Measurements from ENCODE around the gene FLNA. TPM values are rescaled to one million over a fixed set of nuclear protein-coding genes. Genes with fewer than 3 reads are reported as not detected.

FLNA gene
- total and polyA plus RNA-seq, 3 experiments from 2014 or later = 799 to 1,356 (median 1,299) TPM

DNA sequence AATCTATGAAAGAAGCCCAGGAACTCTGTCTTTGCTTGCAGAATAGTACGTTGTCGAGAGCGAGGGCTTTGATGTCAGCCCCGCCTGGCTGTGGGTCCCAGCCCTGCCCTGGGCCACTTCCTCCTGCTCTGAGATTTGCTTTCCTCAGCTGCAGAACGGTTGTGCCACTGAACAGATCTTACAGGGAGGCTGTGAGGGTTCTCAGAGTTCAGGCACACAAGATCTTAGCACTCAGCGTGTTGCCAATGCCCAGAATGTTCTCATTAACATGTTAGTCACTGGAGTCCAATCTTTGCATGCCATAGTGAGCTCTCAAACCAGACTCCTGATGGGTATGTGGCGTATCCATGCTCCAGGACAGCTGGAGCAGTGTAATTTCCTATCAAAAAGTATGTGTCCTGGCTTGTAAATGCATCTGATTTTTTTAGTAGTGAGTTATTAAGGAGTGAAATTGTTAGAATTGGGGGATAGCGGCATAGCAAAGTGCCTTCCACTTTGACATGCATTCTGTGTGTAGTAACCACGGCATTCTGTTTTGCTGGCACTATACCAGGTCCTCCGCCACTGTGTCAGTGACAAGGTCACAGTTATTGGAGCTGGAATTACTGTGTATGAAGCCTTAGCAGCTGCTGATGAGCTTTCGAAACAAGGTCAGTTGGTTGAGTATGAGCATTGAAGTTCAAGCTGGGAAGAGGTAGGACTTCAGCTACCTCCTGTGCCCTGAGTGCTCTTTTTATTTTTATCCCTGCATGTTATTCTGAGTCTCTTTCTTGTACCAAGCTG lies 47.2 kb downstream of the FLNA start:
- H3K27ac Mint-ChIP-seq = peak overlapping the region; percentile 79 to 90 (median 88)
- CTCF ChIA-PET = interaction anchor here (0.9 to 1.2 kb wide), 2 partner anchors 46 to 232 kb away, joined by 3 read pairs; no protein-coding TSS in a partner anchor
- POLR2A ChIA-PET = interaction anchor here (0.5 kb wide), 1 partner anchor 85 kb away, joined by 4 read pairs; no protein-coding TSS in a partner anchor
- H3K9me3 Mint-ChIP-seq = no peaks in the 10 kb centered on the region
- peak overlapping the region; percentile 3 for H3K27ac ChIP-seq (ENCODE audit: low read depth, low read length)
- H3K4me1 ChIP-seq (ENCODE audit: insufficient read depth, low read length) = peaks cover 42% of the 10 kb centered on the region
- DNase-seq = peak in 3 of 5 donors; percentile 51 to 64 (median 60)
- H3K9me3 ChIP-seq (ENCODE audit: low read length) = no peaks in the 10 kb centered on the region
- no peaks in the 10 kb centered on the region for H3K36me3 Mint-ChIP-seq
- no peaks in the 10 kb centered on the region for H3K36me3 ChIP-seq (ENCODE audit: insufficient read depth, low read length)
- H3K4me3 ChIP-seq (ENCODE audit: low read length) = peak overlapping the region; percentile 46
- no peaks in the 10 kb centered on the region for H3K27me3 ChIP-seq (ENCODE audit: insufficient read depth, low read length, poor library complexity, severe bottlenecking)
- peaks cover 0 to 3% of the 10 kb centered on the region in 2 donors for H3K27me3 Mint-ChIP-seq
- peak overlapping the region; percentile 56 to 79 (median 65) for H3K4me3 Mint-ChIP-seq
- H3K4me1 Mint-ChIP-seq = peaks cover 31 to 41% (median 33%) of the 10 kb centered on the region in 3 donors

DNA sequence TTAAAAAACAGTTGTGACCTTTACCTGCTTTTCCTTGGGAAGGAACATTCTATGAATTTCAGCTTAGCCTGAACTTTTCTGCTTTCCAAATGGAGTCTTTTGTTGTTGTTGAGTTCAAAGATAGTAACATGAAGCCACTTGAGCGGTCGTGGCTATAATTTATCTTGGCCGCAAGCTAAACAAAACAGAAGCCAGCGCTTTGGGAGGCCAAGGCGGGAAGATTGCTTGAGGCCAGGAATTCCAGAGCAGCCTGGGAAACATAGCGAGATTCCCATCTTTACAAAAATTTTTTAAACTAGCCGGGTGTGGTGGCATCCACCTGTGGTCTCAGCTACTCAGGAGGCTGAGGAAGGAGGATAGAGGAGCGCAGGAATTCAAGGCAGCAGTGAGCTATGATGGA lies 48.9 kb downstream of the FLNA start:
- H3K9me3 Mint-ChIP-seq = no peaks in the 10 kb centered on the region
- CTCF ChIA-PET = no interaction called here
- H3K4me3 Mint-ChIP-seq = no peak overlapping the region
- H3K27me3 ChIP-seq (ENCODE audit: insufficient read depth, low read length, poor library complexity, severe bottlenecking) = no peaks in the 10 kb centered on the region
- H3K27me3 Mint-ChIP-seq = peaks cover 0 to 5% of the 10 kb centered on the region in 2 donors
- peaks cover 47% of the 10 kb centered on the region for H3K4me1 ChIP-seq (ENCODE audit: insufficient read depth, low read length)
- H3K36me3 ChIP-seq (ENCODE audit: insufficient read depth, low read length) = no peaks in the 10 kb centered on the region
- no peak overlapping the region for H3K27ac ChIP-seq (ENCODE audit: low read depth, low read length)
- no peak for DNase-seq
- no peaks in the 10 kb centered on the region for H3K36me3 Mint-ChIP-seq
- H3K27ac Mint-ChIP-seq = peak overlapping the region in 6 of 8 donors; percentile 20 to 82 (median 78)
- POLR2A ChIA-PET = no interaction called here
- H3K9me3 ChIP-seq (ENCODE audit: low read length) = no peaks in the 10 kb centered on the region
- peaks cover 40 to 53% (median 46%) of the 10 kb centered on the region in 3 donors for H3K4me1 Mint-ChIP-seq
- no peak overlapping the region for H3K4me3 ChIP-seq (ENCODE audit: low read length)

DNA sequence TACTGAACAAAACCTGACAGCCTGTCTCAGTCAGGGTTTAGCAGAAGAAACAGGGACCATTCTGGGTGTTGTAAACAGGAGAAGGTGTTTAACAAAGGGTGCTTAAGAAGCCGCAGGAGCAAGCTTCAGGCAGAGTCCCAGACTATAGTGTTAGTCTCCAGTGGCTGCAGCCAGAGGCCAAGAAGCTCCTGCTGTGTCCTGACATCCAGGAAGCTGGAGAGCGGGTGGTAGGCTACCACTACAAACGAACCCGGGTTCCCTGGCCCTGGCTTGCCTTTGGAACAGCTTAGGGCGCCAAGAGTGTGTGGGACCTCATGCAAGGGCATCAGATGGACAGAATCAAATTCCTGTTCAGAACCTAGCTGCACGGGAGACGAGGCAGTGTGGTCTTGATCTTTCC lies 50.9 kb downstream of the FLNA start:
- peaks cover 45 to 57% (median 47%) of the 10 kb centered on the region in 3 donors for H3K4me1 Mint-ChIP-seq

DNA sequence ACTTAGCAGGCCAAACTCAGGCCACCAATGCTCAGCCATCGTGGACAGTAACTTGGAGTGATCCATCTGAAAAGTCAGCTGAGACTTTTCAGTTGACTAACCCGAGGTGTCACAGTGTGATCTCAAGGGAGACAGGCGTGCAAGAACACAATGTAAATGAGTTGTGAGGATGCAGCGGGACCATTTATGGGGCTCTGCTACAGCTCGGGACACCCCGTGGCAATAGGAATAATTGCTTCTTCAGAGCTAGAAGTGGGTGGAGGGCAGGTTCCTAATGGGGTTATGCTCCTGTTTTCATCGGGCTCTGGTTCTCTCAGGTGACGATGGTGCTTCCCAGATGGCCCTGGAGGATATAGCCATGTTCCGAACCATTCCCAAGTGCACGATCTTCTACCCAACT lies 51.5 kb downstream of the FLNA start:
- Histone ChIP-seq H3K4me3 (ENCODE audit: low read length) (no peak overlapping the region), H3K9me3 (ENCODE audit: low read length) (no peaks in the 10 kb centered on the region), H3K36me3 (ENCODE audit: insufficient read depth, low read length) (no peaks in the 10 kb centered on the region), H3K27ac (ENCODE audit: low read depth, low read length) (no peak overlapping the region), H3K27me3 (ENCODE audit: insufficient read depth, low read length, poor library complexity, severe bottlenecking) (no peaks in the 10 kb centered on the region), H3K4me1 (ENCODE audit: insufficient read depth, low read length) (peaks cover 32% of the 10 kb centered on the region)
- Mint-ChIP-seq H3K4me1 (peaks cover 42 to 52% (median 42%) of the 10 kb centered on the region in 3 donors), H3K4me3 (no peak overlapping the region), H3K9me3 (peaks cover 0 to 1% (median 0%) of the 10 kb centered on the region in 5 donors), H3K27ac (no peak overlapping the region), H3K27me3 (peaks cover 0 to 8% of the 10 kb centered on the region in 2 donors), H3K36me3 (no peaks in the 10 kb centered on the region)
- POLR2A ChIA-PET = no interaction called here
- DNase-seq = no peak
- CTCF ChIA-PET = interaction anchor here (1.2 kb wide), 1 partner anchor 11 kb away, joined by 4 read pairs; no protein-coding TSS in a partner anchor

More for the DNA sequence above, 50.9 kb downstream of the FLNA start:
- Mint-ChIP-seq H3K27ac (no peak overlapping the region), H3K27me3 (peaks cover 0 to 8% of the 10 kb centered on the region in 2 donors), H3K9me3 (peaks cover 0 to 1% (median 0%) of the 10 kb centered on the region in 5 donors), H3K36me3 (no peaks in the 10 kb centered on the region), H3K4me3 (no peak overlapping the region)
- DNase-seq = no peak
- Histone ChIP-seq H3K27ac (ENCODE audit: low read depth, low read length) (no peak overlapping the region), H3K36me3 (ENCODE audit: insufficient read depth, low read length) (no peaks in the 10 kb centered on the region), H3K27me3 (ENCODE audit: insufficient read depth, low read length, poor library complexity, severe bottlenecking) (no peaks in the 10 kb centered on the region), H3K9me3 (ENCODE audit: low read length) (no peaks in the 10 kb centered on the region), H3K4me3 (ENCODE audit: low read length) (no peak overlapping the region), H3K4me1 (ENCODE audit: insufficient read depth, low read length) (peaks cover 36% of the 10 kb centered on the region)
- ChIA-PET CTCF (no interaction called here), POLR2A (no interaction called here)

DNA sequence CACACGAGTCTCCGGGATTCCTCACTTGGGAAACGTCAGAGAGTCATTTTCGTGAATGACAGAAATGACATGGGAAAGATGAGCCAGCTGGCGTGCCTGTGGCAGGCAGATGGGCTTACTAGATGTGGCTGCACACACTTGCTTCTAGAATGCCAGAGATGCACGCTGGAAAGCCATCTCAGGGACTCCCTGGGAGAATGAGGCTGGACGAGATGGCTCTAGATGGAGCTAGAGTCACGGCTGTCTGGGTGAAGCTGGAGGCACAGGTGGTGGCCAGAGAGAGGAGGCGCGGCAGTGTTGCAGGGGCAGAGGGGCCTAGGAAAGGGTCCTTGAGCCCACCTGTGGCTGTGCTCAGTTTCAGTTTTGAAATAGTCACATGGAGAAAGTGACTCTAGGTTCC lies 52.8 kb downstream of the FLNA start:
- H3K9me3 Mint-ChIP-seq = peaks cover 0 to 1% (median 0%) of the 10 kb centered on the region in 5 donors
- H3K4me3 Mint-ChIP-seq = peak overlapping the region in 1 of 7 donors; percentile 8
- CTCF ChIA-PET = no interaction called here

DNA sequence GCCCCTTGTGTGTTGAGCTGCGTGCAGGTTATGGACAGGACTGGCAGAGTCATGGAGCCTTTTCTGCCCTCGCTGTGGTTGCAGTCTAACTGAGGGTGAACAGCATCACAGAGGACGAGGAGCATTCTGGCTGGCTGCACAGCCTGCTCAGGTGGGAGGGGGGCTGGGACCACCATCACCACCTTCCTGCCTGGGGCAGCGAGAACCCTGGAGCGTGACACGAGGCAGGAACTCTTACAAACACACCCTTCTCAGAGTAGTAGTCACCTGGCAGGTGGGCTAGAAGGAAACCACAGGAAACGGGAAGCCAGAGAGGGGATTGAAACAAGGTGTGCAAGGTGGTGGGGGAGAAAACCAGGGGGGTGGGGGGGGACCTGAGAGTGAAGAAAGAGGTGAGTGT lies 53.3 kb downstream of the FLNA start:
- Histone ChIP-seq H3K4me3 (ENCODE audit: low read length) (no peak overlapping the region), H3K27me3 (ENCODE audit: insufficient read depth, low read length, poor library complexity, severe bottlenecking) (no peaks in the 10 kb centered on the region), H3K9me3 (ENCODE audit: low read length) (no peaks in the 10 kb centered on the region), H3K27ac (ENCODE audit: low read depth, low read length) (no peak overlapping the region), H3K36me3 (ENCODE audit: insufficient read depth, low read length) (no peaks in the 10 kb centered on the region), H3K4me1 (ENCODE audit: insufficient read depth, low read length) (peaks cover 21% of the 10 kb centered on the region)
- ChIA-PET CTCF (no interaction called here), POLR2A (no interaction called here)
- Mint-ChIP-seq H3K27me3 (peaks cover 0 to 13% of the 10 kb centered on the region in 2 donors), H3K4me1 (peaks cover 32 to 46% (median 33%) of the 10 kb centered on the region in 3 donors), H3K36me3 (no peaks in the 10 kb centered on the region), H3K9me3 (peaks cover 0 to 1% (median 0%) of the 10 kb centered on the region in 5 donors), H3K4me3 (no peak overlapping the region), H3K27ac (peak overlapping the region in 3 of 8 donors; percentile 11 to 80 (median 47))
- no peak for DNase-seq

More for the DNA sequence above, 52.8 kb downstream of the FLNA start:
- POLR2A ChIA-PET = no interaction called here
- DNase-seq = no peak
- peaks cover 37 to 50% (median 37%) of the 10 kb centered on the region in 3 donors for H3K4me1 Mint-ChIP-seq
- H3K27me3 ChIP-seq (ENCODE audit: insufficient read depth, low read length, poor library complexity, severe bottlenecking) = no peaks in the 10 kb centered on the region
- peaks cover 26% of the 10 kb centered on the region for H3K4me1 ChIP-seq (ENCODE audit: insufficient read depth, low read length)
- H3K36me3 ChIP-seq (ENCODE audit: insufficient read depth, low read length) = no peaks in the 10 kb centered on the region
- no peaks in the 10 kb centered on the region for H3K9me3 ChIP-seq (ENCODE audit: low read length)
- no peak overlapping the region for H3K4me3 ChIP-seq (ENCODE audit: low read length)
- no peak overlapping the region for H3K27ac ChIP-seq (ENCODE audit: low read depth, low read length)
- no peaks in the 10 kb centered on the region for H3K36me3 Mint-ChIP-seq
- peaks cover 0 to 13% of the 10 kb centered on the region in 2 donors for H3K27me3 Mint-ChIP-seq
- peak overlapping the region in 2 of 8 donors; percentile 63 to 80 for H3K27ac Mint-ChIP-seq

DNA sequence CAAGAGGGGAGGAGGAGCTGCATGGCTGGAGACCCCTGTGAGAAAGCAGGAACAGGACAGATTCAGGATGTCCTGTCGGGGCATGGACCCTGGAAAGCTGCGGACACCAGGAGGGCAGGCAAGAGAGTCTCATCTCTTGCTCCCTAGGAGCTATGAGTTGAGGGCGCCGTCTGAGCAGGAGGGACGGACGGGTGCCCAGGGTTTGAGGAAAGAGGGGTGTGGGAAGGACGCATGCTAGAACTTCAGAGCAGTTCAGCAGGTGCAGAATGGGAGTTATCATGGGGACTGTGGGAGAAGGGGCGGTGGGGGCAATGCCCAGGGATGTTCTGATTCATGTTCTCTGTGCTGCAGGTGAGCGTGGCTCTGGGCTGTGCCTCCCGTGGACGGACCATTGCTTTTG lies 54.0 kb downstream of the FLNA start:
- peaks cover 25 to 38% (median 28%) of the 10 kb centered on the region in 3 donors for H3K4me1 Mint-ChIP-seq
- Histone ChIP-seq H3K27ac (ENCODE audit: low read depth, low read length) (no peak overlapping the region), H3K4me3 (ENCODE audit: low read length) (no peak overlapping the region), H3K36me3 (ENCODE audit: insufficient read depth, low read length) (no peaks in the 10 kb centered on the region), H3K27me3 (ENCODE audit: insufficient read depth, low read length, poor library complexity, severe bottlenecking) (no peaks in the 10 kb centered on the region), H3K4me1 (ENCODE audit: insufficient read depth, low read length) (peaks cover 14% of the 10 kb centered on the region), H3K9me3 (ENCODE audit: low read length) (no peaks in the 10 kb centered on the region)
- ChIA-PET POLR2A (no interaction called here), CTCF (no interaction called here)
- H3K36me3 Mint-ChIP-seq = no peaks in the 10 kb centered on the region
- peaks cover 0 to 12% of the 10 kb centered on the region in 2 donors for H3K27me3 Mint-ChIP-seq
- peaks cover 0 to 1% (median 0%) of the 10 kb centered on the region in 5 donors for H3K9me3 Mint-ChIP-seq
- DNase-seq = no peak
- no peak overlapping the region for H3K4me3 Mint-ChIP-seq
- peak overlapping the region in 2 of 8 donors; percentile 20 to 82 for H3K27ac Mint-ChIP-seq

DNA sequence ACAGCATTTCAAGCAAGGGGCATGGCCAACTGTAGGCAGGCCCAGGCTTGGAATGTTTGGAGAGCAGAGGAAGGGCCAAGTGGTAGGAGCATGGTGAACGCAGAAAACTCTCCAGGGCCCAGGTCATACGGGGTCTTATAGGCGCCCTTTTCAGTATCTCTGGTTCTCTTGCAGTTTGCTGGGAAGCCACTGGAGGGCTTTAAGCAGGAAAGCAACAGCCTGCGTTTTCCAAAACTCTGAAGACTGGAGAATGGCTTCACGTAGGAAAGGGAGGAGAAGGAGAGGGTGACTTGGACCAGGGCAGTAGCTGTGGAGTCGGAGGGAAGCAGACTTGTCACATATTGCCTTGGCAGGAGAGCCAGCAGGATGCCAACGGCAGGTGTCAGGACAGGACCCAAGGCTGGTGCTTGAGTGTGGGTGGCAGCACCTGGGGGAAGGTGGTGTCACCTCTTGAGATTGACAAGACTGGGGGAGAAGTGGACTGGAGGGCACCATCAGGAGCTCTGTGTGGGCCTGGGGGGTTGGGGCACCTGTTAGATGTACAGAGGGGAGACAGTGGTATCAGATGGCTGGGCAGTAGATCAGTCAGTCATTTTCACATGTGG lies 56.9 kb downstream of the FLNA start:
- peak overlapping the region in 3 of 8 donors; percentile 34 to 92 (median 37) for H3K27ac Mint-ChIP-seq
- CTCF ChIA-PET = interaction anchor here (0.6 to 1.6 kb wide), 3 partner anchors 8 to 602 kb away, joined by 3 to 4 read pairs (median 3); no protein-coding TSS in a partner anchor

More for the DNA sequence above, 56.9 kb downstream of the FLNA start:
- Mint-ChIP-seq H3K4me3 (peak overlapping the region in 3 of 7 donors; percentile 29 to 81 (median 29)), H3K36me3 (peaks cover 0 to 3% (median 0%) of the 10 kb centered on the region in 3 donors), H3K4me1 (peaks cover 33 to 50% (median 43%) of the 10 kb centered on the region in 3 donors), H3K9me3 (peaks cover 0 to 1% (median 0%) of the 10 kb centered on the region in 5 donors), H3K27me3 (peaks cover 0 to 11% of the 10 kb centered on the region in 2 donors)
- H3K27me3 ChIP-seq (ENCODE audit: insufficient read depth, low read length, poor library complexity, severe bottlenecking) = no peaks in the 10 kb centered on the region
- H3K27ac ChIP-seq (ENCODE audit: low read depth, low read length) = no peak overlapping the region
- peaks cover 26% of the 10 kb centered on the region for H3K4me1 ChIP-seq (ENCODE audit: insufficient read depth, low read length)
- POLR2A ChIA-PET = no interaction called here
- H3K36me3 ChIP-seq (ENCODE audit: insufficient read depth, low read length) = no peaks in the 10 kb centered on the region
- DNase-seq = peak in 1 of 5 donors; percentile 17
- H3K9me3 ChIP-seq (ENCODE audit: low read length) = no peaks in the 10 kb centered on the region
- no peak overlapping the region for H3K4me3 ChIP-seq (ENCODE audit: low read length)
